Esophagus squamous epithelium (tissue), 4 donors: ENCODE data around the gene SMTN.

Experiments
- CTCF ChIP-seq, 6 experiments: fragments of 450-650 bp in 4 of 6; fragments of 200-600 bp in 2 of 6; sonication (generic) in 2 of 6; IDR thresholded peaks; one replicate each; pipeline ENCODE4 v1.5.1; 2016 to 2019; ENCODE audit warnings: antibody characterized with exemption in 6 of 6, mild to moderate bottlenecking in 4 of 6, moderate library complexity in 4 of 6
- POLR2A ChIP-seq, 4 donors: fragments of 450-650 bp; IDR thresholded peaks; one replicate each; pipeline ENCODE4 v1.6.1; 2017; ENCODE audit warnings: antibody characterized with exemption in 4 of 4, mild to moderate bottlenecking in 4 of 4, moderate library complexity in 3 of 4

GRCh38 chr22:31068970-31069369, 12.1 kb upstream of the SMTN start:
- TF ChIP-seq CTCF (IDR thresholded peaks at IDR 0.05) (no peak), POLR2A (IDR thresholded peaks at IDR 0.05) (no peak)
